ENCODE data around the gene PIGT.

The PIGT gene

DNA sequence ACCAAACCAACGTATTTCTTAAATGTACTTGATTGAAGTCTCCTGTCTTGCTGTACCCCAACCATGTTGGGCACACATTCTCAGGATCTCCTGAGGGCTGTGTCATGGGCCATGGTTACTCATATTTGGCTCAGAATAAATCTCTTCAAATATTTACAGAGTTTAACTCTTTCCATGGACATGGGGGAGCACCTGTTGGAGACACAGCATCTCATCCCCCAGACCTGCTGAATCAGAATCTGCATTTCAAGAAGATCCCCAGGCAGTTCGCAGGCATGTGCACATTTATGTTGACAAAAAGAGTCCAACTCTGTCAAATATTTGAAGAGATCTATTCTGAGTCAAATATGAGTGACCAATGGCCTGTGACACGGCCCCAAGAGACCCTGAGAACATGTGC, 24.5 kb downstream of the PIGT start:
- TF ChIP-seq, protein P1, sequence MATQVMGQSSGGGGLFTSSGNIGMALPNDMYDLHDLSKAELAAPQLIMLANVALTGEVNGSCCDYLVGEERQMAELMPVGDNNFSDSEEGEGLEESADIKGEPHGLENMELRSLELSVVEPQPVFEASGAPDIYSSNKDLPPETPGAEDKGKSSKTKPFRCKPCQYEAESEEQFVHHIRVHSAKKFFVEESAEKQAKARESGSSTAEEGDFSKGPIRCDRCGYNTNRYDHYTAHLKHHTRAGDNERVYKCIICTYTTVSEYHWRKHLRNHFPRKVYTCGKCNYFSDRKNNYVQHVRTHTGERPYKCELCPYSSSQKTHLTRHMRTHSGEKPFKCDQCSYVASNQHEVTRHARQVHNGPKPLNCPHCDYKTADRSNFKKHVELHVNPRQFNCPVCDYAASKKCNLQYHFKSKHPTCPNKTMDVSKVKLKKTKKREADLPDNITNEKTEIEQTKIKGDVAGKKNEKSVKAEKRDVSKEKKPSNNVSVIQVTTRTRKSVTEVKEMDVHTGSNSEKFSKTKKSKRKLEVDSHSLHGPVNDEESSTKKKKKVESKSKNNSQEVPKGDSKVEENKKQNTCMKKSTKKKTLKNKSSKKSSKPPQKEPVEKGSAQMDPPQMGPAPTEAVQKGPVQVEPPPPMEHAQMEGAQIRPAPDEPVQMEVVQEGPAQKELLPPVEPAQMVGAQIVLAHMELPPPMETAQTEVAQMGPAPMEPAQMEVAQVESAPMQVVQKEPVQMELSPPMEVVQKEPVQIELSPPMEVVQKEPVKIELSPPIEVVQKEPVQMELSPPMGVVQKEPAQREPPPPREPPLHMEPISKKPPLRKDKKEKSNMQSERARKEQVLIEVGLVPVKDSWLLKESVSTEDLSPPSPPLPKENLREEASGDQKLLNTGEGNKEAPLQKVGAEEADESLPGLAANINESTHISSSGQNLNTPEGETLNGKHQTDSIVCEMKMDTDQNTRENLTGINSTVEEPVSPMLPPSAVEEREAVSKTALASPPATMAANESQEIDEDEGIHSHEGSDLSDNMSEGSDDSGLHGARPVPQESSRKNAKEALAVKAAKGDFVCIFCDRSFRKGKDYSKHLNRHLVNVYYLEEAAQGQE (IDR thresholded peaks at IDR 0.05; ENCODE audit: insufficient read depth in 1 of 2, low read depth in 2 of 2, low read length in 2 of 2): no peak
- TF ChIP-seq SIN3A (IDR thresholded peaks at IDR 0.05; ENCODE audit: borderline replicate concordance, insufficient read depth, low read length) (no peak), FOXP2 (optimal IDR thresholded peaks at IDR 0.05; ENCODE audit: borderline replicate concordance, extremely low read depth, extremely low read length, insufficient read depth) (no peak), POLR2AphosphoS5 (IDR thresholded peaks at IDR 0.05; ENCODE audit: low read depth, low read length) (no peak), TAF1 (IDR thresholded peaks at IDR 0.05; ENCODE audit: borderline replicate concordance, insufficient read depth, low read length) (no peak)

DNA sequence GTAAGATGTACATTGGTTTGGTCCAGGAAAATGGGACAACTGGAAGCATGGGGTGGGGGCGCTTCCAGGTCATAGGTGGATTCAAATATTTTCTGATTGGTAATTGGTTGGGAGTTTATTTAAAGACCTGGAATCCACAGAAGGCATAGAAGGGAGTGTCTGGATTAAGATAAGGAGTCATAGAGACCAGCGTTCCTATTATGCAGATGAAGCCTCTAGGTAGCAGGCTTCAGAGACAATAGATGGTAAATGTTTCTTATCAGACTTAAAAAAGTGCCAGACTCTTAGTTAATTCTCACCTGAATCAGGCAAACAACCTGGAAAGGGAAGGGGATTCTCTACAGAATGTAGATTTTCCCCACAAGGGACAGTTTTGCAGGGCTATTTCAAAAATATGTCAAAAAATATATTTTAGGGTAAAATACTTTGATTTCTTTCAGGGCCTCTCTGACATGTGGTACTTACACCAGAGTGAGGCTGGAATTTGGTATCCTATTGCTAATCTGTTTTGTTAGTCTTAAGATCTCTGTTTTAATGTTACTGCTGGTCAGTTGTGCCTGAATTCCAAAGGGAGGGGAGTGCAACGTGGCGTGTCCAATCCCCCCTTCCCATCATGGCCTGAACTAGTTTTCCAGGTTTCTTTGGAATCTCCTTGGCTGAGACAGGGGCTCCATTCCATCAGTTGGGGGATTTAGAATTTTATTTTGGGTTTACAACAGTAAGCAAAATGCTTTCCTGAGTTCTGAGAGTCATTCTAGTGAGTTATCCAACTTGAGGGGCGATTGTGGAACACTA, 25.1 kb downstream of the PIGT start:
- TF ChIP-seq SIN3A (IDR thresholded peaks at IDR 0.05; ENCODE audit: borderline replicate concordance, insufficient read depth, low read length) (no peak), POLR2AphosphoS5 (IDR thresholded peaks at IDR 0.05; ENCODE audit: low read depth, low read length) (no peak), FOXP2 (optimal IDR thresholded peaks at IDR 0.05; ENCODE audit: borderline replicate concordance, extremely low read depth, extremely low read length, insufficient read depth) (no peak), TAF1 (IDR thresholded peaks at IDR 0.05; ENCODE audit: borderline replicate concordance, insufficient read depth, low read length) (no peak)
- TF ChIP-seq, protein P1 (IDR thresholded peaks at IDR 0.05; ENCODE audit: insufficient read depth in 1 of 2, low read depth in 2 of 2, low read length in 2 of 2): no peak

DNA sequence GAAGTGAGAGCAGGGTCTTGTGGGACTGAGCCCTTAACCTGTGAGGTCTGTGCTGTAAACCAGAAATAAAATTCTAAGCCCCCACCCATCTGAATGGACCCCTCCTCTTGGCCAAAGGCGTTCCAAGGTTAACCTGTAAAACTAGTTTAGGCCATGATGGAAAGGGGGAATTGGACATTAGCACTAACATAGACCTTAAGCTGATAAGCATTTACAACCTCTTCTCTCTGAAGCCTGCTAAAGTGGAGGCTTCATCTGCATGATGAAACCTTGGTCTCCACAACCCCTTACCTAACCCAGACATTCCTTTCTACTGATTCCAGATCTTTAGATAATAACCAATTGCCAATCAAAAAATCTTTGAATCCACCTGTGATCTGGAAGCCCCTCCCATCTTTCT, 25.8 kb downstream of the PIGT start:
- TF ChIP-seq, protein P1 (IDR thresholded peaks at IDR 0.05; ENCODE audit: insufficient read depth in 1 of 2, low read depth in 2 of 2, low read length in 2 of 2): no peak
- TF ChIP-seq TAF1 (IDR thresholded peaks at IDR 0.05; ENCODE audit: borderline replicate concordance, insufficient read depth, low read length): no peak
- TF ChIP-seq POLR2AphosphoS5 (IDR thresholded peaks at IDR 0.05; ENCODE audit: low read depth, low read length): no peak
- TF ChIP-seq SIN3A (IDR thresholded peaks at IDR 0.05; ENCODE audit: borderline replicate concordance, insufficient read depth, low read length): no peak
- TF ChIP-seq FOXP2 (optimal IDR thresholded peaks at IDR 0.05; ENCODE audit: borderline replicate concordance, extremely low read depth, extremely low read length, insufficient read depth): no peak

DNA sequence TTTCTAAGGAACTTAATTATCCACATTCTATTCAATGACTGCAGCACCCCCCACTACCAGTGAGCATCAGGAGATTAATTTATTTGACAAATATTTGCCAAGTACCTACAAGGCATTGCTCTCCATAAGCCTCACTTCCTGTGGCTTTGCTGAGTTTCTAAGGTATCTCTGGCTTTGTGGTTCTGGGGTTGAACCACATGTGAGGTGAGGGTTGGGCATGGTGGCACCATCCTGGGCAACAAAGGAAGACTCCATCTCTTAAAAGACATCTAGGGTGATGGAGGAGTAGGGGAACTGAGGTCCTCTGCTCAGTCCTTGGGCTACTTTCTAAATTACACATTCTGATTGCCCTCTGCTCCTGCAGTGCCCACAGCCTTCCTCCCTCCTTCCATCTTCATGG, 28.1 kb downstream of the PIGT start:
- TF ChIP-seq POLR2AphosphoS5 (IDR thresholded peaks at IDR 0.05; ENCODE audit: low read depth, low read length): no peak
- no peak for TF ChIP-seq FOXP2 (optimal IDR thresholded peaks at IDR 0.05; ENCODE audit: borderline replicate concordance, extremely low read depth, extremely low read length, insufficient read depth)
- no peak for TF ChIP-seq TAF1 (IDR thresholded peaks at IDR 0.05; ENCODE audit: borderline replicate concordance, insufficient read depth, low read length)
- TF ChIP-seq, protein P1 (IDR thresholded peaks at IDR 0.05; ENCODE audit: insufficient read depth in 1 of 2, low read depth in 2 of 2, low read length in 2 of 2): no peak
- TF ChIP-seq SIN3A (IDR thresholded peaks at IDR 0.05; ENCODE audit: borderline replicate concordance, insufficient read depth, low read length): no peak

Measured in PFSK-1 (cell line).